IPS-15b (cell line): ENCODE data around the gene IFIT2.
"Not testable (repeated sequence)": the region's sequence is repeated elsewhere in the genome, so short reads cannot be mapped to it uniquely, and the experiment has no call there.

ENCODE experiments used
- H3K27me3 ChIP-seq: one replicate; pipeline ENCODE4 v1.6.1; 2013; ENCODE audit warnings: low read length; ENCODE audit not compliant: control insufficient read depth, insufficient read depth
- H3K36me3 ChIP-seq: one replicate; pipeline ENCODE4 v1.6.1; 2013; ENCODE audit warnings: low read length; ENCODE audit not compliant: control insufficient read depth, insufficient read depth
- H3K4me1 ChIP-seq: one replicate; pipeline ENCODE4 v1.6.1; 2013; ENCODE audit warnings: mild to moderate bottlenecking, low read length; ENCODE audit not compliant: control insufficient read depth, insufficient read depth
- H3K4me3 ChIP-seq: one replicate; pipeline ENCODE4 v1.5.1; 2013; ENCODE audit warnings: low read depth, low read length
- H3K9ac ChIP-seq: one replicate; pipeline ENCODE4 v1.6.1; 2013; ENCODE audit warnings: low read depth, mild to moderate bottlenecking, low read length
- H3K9me3 ChIP-seq: one replicate; pipeline ENCODE4 v1.6.1; 2013; ENCODE audit warnings: mild to moderate bottlenecking, low read length; ENCODE audit not compliant: control insufficient read depth, insufficient read depth

The IFIT2 gene

DNA sequence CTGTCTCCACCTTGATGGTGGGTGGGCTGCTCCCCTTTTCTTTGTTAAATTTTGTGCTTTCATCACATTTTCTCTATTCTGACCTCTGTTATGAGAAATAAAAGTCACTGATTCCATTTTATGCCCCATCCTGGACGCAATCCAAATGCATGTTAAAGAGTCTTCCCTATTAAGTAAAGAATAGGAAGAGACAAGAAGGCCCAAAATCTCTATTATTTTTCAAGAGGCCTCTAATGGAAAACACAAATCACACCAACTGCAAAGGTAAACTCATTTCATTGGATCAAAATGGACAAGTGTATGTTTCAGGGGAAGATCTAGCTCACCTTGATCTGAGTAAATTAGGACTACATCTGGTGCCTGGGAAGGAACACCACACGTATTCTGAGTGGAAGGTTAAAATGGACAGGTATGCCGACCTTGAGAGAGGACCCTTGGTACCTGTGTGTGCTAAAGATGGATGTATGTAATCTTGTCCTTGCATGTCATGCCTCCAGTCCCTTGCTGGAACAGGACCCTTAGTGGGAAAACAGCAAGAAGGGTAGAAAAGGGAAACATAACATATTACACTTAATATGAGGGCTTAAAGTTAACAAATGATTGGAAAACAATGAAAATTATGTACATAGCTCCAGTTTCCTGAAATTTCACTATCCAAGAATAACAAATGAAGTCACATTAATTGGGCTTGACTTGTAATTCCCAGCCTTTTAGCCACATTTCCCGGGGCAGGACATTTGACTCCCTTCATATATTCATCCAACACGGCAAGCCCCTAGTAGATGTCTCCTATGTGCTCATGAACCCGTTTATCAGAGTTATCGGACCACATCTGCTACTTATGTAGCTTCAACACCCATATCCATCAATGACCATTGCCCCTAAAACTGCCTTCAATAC is 7.6 kb downstream of the IFIT2 start:
- Histone ChIP-seq H3K4me1 (no peaks in the 10 kb centered on the region), H3K9me3 (no peaks in the 10 kb centered on the region), H3K4me3 (no peak overlapping the region), H3K9ac (no peak overlapping the region), H3K27me3 (no peaks in the 10 kb centered on the region), H3K36me3 (no peaks in the 10 kb centered on the region)

- H3K36me3 ChIP-seq = no peaks in the 10 kb centered on the region
- no peaks in the 10 kb centered on the region for H3K9me3 ChIP-seq
- no peaks in the 10 kb centered on the region for H3K27me3 ChIP-seq
- H3K4me1 ChIP-seq = no peaks in the 10 kb centered on the region
- H3K4me3 ChIP-seq = no peak overlapping the region
- H3K9ac ChIP-seq = no peak overlapping the region
Observed at GRCh38 chr10:89310056-89310893, 8.4 kb downstream of the IFIT2 start.

DNA sequence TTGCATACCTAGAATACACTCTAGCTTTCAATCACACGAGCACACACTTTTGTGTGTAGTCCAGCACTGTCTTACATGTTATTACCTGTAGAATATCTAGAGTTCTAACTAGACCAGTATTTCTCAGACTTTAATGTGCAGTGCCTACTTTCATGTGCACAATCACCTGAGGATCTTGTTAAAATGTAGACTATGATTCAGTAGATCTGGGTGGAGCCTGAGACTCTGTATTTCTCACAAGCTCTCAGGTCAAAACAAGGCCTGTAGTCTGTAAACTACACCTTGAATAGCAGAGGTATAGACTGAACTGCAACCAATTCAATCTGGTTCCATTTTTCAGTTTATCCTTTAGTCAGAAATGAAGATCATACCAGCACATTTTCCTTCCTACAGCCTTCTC is 11.1 kb downstream of the IFIT2 start:
- Histone ChIP-seq H3K27me3 (no peaks in the 10 kb centered on the region), H3K9me3 (no peaks in the 10 kb centered on the region), H3K4me1 (no peaks in the 10 kb centered on the region), H3K4me3 (no peak overlapping the region), H3K9ac (no peak overlapping the region), H3K36me3 (no peaks in the 10 kb centered on the region)

DNA sequence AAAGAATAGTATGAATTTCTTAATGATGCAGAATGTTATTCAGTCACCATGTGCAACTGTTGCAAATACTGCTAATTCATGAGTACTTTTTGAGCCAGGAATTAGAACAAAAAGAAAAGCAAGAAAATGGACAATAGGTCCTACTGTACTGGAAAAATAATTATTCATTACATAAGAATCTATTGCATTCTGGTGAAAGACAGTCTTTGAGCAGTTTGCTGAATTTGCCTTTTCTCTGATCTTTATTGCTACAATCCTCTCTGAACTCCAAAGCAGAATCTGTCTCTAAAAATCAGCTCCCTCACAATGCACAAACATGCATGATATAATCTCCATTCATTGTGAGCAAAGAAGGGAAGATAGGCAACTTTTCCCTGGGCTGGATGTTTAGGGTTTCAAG is 12.8 kb downstream of the IFIT2 start:
- no peaks in the 10 kb centered on the region for H3K9me3 ChIP-seq
- no peaks in the 10 kb centered on the region for H3K36me3 ChIP-seq
- H3K9ac ChIP-seq = no peak overlapping the region
- no peak overlapping the region for H3K4me3 ChIP-seq
- no peaks in the 10 kb centered on the region for H3K4me1 ChIP-seq
- no peaks in the 10 kb centered on the region for H3K27me3 ChIP-seq

DNA sequence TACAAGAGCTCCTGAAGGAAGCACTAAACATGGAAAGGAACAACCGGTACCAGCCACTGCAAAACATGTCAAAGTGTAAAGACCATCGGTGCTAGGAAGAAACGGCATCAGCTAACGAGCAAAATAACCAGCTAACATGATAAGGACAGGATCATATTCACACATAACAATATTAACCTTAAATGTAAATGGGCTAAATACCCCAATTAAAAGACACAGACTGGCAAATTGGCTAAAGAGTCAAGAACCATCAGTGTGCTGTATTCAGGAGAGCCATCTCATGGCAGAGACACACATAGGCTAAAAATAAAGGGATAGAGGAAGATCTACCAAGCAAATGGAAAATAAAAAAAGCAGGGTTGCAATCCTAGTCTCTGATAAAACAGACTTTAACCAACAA is 16.2 kb downstream of the IFIT2 start:
- not testable (repeated sequence) for H3K4me3 ChIP-seq, H3K4me1 ChIP-seq, H3K27me3 ChIP-seq, H3K9me3 ChIP-seq, H3K36me3 ChIP-seq, H3K9ac ChIP-seq

- H3K9me3 ChIP-seq, H3K9ac ChIP-seq, H3K4me3 ChIP-seq, H3K27me3 ChIP-seq, H3K36me3 ChIP-seq: not testable (repeated sequence)
- peaks cover 15% of the 10 kb centered on the region for H3K4me1 ChIP-seq
Observed at GRCh38 chr10:89325081-89325480, 23.2 kb downstream of the IFIT2 start.

- H3K36me3 ChIP-seq, H3K9ac ChIP-seq, H3K9me3 ChIP-seq, H3K27me3 ChIP-seq, H3K4me3 ChIP-seq: not testable (repeated sequence)
- peaks cover 15% of the 10 kb centered on the region for H3K4me1 ChIP-seq
Observed at GRCh38 chr10:89325856-89326255, 24.0 kb downstream of the IFIT2 start.

GRCh38 chr10:89327803-89328441 is 26.1 kb downstream of the IFIT2 start, which contains the start of gene IFIT3:
Gene IFIT3 (plus strand): TSS chr10:89327997. CDS start chr10:89328074, 77 bp downstream.
- peaks cover 15% of the 10 kb centered on the region for H3K4me1 ChIP-seq
- no peak within 1 kb of the TSS for H3K4me3 ChIP-seq
- no peaks in the 10 kb centered on the region for H3K27me3 ChIP-seq
- no peaks in the 10 kb centered on the region for H3K9me3 ChIP-seq
- H3K9ac ChIP-seq = no peak within 1 kb of the TSS
- H3K36me3 ChIP-seq = no peaks in the 10 kb centered on the region

GRCh38 chr10:89329151-89329550 is 27.3 kb downstream of the IFIT2 start:
- no peak overlapping the region for H3K4me3 ChIP-seq
- peaks cover 25% of the 10 kb centered on the region for H3K4me1 ChIP-seq
- no peaks in the 10 kb centered on the region for H3K9me3 ChIP-seq
- no peak overlapping the region for H3K9ac ChIP-seq
- no peaks in the 10 kb centered on the region for H3K27me3 ChIP-seq
- no peaks in the 10 kb centered on the region for H3K36me3 ChIP-seq

DNA sequence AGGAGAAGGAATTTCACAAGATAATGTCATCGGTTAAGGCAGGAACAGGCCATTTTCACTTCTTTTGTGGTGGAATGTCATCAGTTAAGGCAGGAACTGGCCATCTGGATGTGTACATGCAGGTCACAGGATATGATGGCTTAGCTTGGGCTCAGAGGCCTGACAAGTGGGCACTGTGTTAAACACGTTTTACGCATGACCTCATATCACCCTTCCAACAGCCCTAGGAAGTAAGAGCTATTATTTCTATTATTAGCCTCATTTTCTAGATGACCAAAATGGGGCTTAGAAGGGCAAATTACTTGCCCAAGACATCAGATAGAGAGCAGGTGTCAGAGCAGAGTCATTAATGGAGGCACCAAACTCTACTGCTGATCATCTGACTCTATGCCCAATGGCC is 28.2 kb downstream of the IFIT2 start:
- not testable (repeated sequence) for H3K27me3 ChIP-seq, H3K9ac ChIP-seq, H3K9me3 ChIP-seq, H3K36me3 ChIP-seq, H3K4me3 ChIP-seq
- peaks cover 25% of the 10 kb centered on the region for H3K4me1 ChIP-seq

- Histone ChIP-seq H3K4me1 (peaks cover 25% of the 10 kb centered on the region), H3K9me3 (no peaks in the 10 kb centered on the region), H3K9ac (no peak overlapping the region), H3K27me3 (no peaks in the 10 kb centered on the region), H3K4me3 (no peak overlapping the region), H3K36me3 (no peaks in the 10 kb centered on the region)
Observed at GRCh38 chr10:89330537-89331212, 28.8 kb downstream of the IFIT2 start.
